Gastrocnemius medialis (tissue), 4 donors: ENCODE data around the gene SDR42E1. TPM values are rescaled to one million over a fixed set of nuclear protein-coding genes. Genes with fewer than 3 reads are reported as not detected.

Experiments used
- ATAC-seq, 2 donors: fragments of 150-250 bp; one replicate each; pipeline ENCODE4 v1.9.1; 2016
- DNase-seq, 2 donors: peaks; one replicate each; pipeline ENCODE4 v3.0.0-alpha.2; 2019
- H3K27ac ChIP-seq, 4 donors: fragments of 200-600 bp; sonication (generic); 1 replicate in 1 of 4; 2 replicates in 3 of 4; pipeline ENCODE4 v1.5.1; 2016 to 2018; ENCODE audit warnings: mild to moderate bottlenecking in 2 of 4, moderate library complexity in 1 of 4
- H3K27me3 ChIP-seq, 3 donors: fragments of 200-600 bp; sonication (generic) in 2 of 3; 1 replicate in 1 of 3; 2 replicates in 2 of 3; pipeline versions ENCODE4 v1.5.1 to v1.6.0; 2016 to 2019; ENCODE audit warnings: mild to moderate bottlenecking in 1 of 3, moderate library complexity in 1 of 3
- H3K36me3 ChIP-seq, 2 donors: fragments of 200-600 bp; sonication (generic) in 1 of 2; one replicate each; pipeline ENCODE4 v1.5.1; 2017 to 2018
- H3K4me1 ChIP-seq, 2 donors: fragments of 200-600 bp; sonication (generic) in 1 of 2; one replicate each; pipeline ENCODE4 v1.5.1; 2016 to 2017; ENCODE audit warnings: mild to moderate bottlenecking in 2 of 2
- H3K4me3 ChIP-seq, 4 donors: fragments of 200-600 bp; sonication (generic) in 3 of 4; 1 replicate in 1 of 4; 2 replicates in 3 of 4; pipeline ENCODE4 v1.5.1; 2016 to 2019; ENCODE audit warnings: mild to moderate bottlenecking in 2 of 4
- H3K9me3 ChIP-seq, 3 donors: fragments of 200-600 bp; sonication (generic) in 2 of 3; 1 replicate in 1 of 3; 2 replicates in 2 of 3; pipeline ENCODE4 v1.5.1; 2016 to 2019
- POLR2A ChIP-seq, 2 donors: fragments of 450-650 bp; IDR thresholded peaks; one replicate each; pipeline ENCODE4 v1.6.1; 2017; ENCODE audit warnings: antibody characterized with exemption in 2 of 2, mild to moderate bottlenecking in 2 of 2, moderate library complexity in 2 of 2
- in situ Hi-C, 4 donors: fragments of 200-750 bp; cut with MboI; loops; one replicate each; pipeline versions ENCODE4 v1.15.0 to v1.8.0; 2017; ENCODE audit warnings: low sequenced_read_pairs in 4 of 4
- intact Hi-C: fragments of 100-400 bp; cut with DNase I; formaldehyde crosslinking; loops from one replicate; pipeline ENCODE4 v1.15.1; 2023; ENCODE audit warnings: low total_unique reads
- total RNA-seq, 4 donors: library from RNA; depleted of rRNA; stranded (reverse); fragments of >200 nt; gene quantifications; one replicate each; pipeline versions ENCODE4 v1.1.0 to v1.2.3, GENCODE V29; 2016
- TF ChIP-seq, protein P1 (sequence below), 5 experiments: fragments of 450-650 bp in 3 of 5; fragments of 200-600 bp in 2 of 5; sonication (generic) in 2 of 5; IDR thresholded peaks in 4 of 5; conservative IDR thresholded peaks in 1 of 5; 1 replicate in 4 of 5; 2 replicates in 1 of 5; pipeline ENCODE4 v1.5.1; 2016 to 2019; ENCODE audit warnings: antibody characterized with exemption in 5 of 5, mild to moderate bottlenecking in 3 of 5, moderate library complexity in 3 of 5

The SDR42E1 gene
- total RNA-seq, 4 donors from 2014 or later: 0.02 TPM; not detected in 3

- intact Hi-C loops (no loop called here), in situ Hi-C loops (no loop called here)
- no peaks in the 10 kb centered on the region for H3K36me3 ChIP-seq
- TF ChIP-seq, protein P1, sequence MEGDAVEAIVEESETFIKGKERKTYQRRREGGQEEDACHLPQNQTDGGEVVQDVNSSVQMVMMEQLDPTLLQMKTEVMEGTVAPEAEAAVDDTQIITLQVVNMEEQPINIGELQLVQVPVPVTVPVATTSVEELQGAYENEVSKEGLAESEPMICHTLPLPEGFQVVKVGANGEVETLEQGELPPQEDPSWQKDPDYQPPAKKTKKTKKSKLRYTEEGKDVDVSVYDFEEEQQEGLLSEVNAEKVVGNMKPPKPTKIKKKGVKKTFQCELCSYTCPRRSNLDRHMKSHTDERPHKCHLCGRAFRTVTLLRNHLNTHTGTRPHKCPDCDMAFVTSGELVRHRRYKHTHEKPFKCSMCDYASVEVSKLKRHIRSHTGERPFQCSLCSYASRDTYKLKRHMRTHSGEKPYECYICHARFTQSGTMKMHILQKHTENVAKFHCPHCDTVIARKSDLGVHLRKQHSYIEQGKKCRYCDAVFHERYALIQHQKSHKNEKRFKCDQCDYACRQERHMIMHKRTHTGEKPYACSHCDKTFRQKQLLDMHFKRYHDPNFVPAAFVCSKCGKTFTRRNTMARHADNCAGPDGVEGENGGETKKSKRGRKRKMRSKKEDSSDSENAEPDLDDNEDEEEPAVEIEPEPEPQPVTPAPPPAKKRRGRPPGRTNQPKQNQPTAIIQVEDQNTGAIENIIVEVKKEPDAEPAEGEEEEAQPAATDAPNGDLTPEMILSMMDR (IDR thresholded peaks at IDR 0.05 in 4 of 5, conservative IDR thresholded peaks at IDR 0.05 in 1 of 5): no peak
- TF ChIP-seq POLR2A (IDR thresholded peaks at IDR 0.05): no peak
- no peaks in the 10 kb centered on the region for H3K27me3 ChIP-seq
- ATAC-seq (no peak), DNase-seq (no peak)
- no peak overlapping the region for H3K4me3 ChIP-seq
- H3K4me1 ChIP-seq: no peaks in the 10 kb centered on the region
- H3K9me3 ChIP-seq: no peaks in the 10 kb centered on the region
- no peak overlapping the region for H3K27ac ChIP-seq
These were observed 35.6 kb downstream of the SDR42E1 start for GRCh38 chr16:81975637-81976036.

- no peak overlapping the region for H3K27ac ChIP-seq
- TF ChIP-seq, protein P1 (IDR thresholded peaks at IDR 0.05 in 4 of 5, conservative IDR thresholded peaks at IDR 0.05 in 1 of 5): no peak
- TF ChIP-seq POLR2A (IDR thresholded peaks at IDR 0.05): no peak
- no peaks in the 10 kb centered on the region for H3K4me1 ChIP-seq
- DNase-seq (no peak), ATAC-seq (no peak)
- no peaks in the 10 kb centered on the region for H3K9me3 ChIP-seq
- no peaks in the 10 kb centered on the region for H3K36me3 ChIP-seq
- H3K27me3 ChIP-seq: no peaks in the 10 kb centered on the region
- in situ Hi-C loops (no loop called here), intact Hi-C loops (no loop called here)
- H3K4me3 ChIP-seq: no peak overlapping the region
These were observed 37.5 kb downstream of the SDR42E1 start for GRCh38 chr16:81973737-81974136.

DNA sequence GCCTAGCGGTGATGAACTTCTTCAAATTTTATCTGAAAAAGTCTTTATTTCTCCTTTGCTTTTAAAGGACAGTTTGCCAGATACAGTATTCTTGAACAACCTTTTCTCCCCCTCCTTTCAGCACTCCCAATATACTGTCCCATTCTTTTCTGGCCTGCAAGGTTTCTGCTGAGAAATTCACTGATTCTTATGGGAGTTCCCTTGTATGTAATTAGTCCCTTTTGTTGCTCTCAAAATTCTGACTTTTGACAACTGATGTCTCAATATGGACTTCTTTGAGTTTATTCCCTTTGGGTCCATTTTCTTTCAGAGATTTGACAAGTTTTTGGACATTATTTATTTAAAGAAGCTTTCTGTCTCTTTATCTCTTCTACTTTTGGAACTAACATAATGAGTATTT lies 39.4 kb downstream of the SDR42E1 start:
- DNase-seq (no peak), ATAC-seq (no peak)
- in situ Hi-C loops: no loop called here

DNA sequence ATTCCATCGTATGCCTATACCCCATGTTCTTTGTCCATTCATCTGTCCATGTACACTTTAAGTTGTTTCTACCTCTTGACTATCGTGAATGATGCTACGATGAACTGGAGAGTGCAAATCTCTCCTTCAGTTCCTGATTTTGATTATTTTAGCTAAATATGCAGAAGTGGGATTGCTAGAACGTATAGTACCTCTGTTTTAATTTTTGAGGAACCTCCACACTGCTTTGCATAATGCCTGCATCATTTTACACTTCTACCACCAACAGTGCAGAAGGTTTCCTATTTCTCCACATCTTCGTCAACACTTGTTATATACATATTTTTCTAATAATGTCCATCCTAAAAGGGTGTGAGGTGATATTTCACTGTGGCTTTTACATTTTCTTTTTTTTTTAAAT lies 43.9 kb downstream of the SDR42E1 start:
- intact Hi-C loops (no loop called here), in situ Hi-C loops (no loop called here)
- Histone ChIP-seq H3K9me3 (no peaks in the 10 kb centered on the region), H3K4me1 (no peaks in the 10 kb centered on the region), H3K27me3 (no peaks in the 10 kb centered on the region), H3K36me3 (no peaks in the 10 kb centered on the region), H3K27ac (no peak overlapping the region), H3K4me3 (no peak overlapping the region)
- ATAC-seq (no peak), DNase-seq (no peak)
- TF ChIP-seq POLR2A (IDR thresholded peaks at IDR 0.05): no peak
- TF ChIP-seq, protein P1 (IDR thresholded peaks at IDR 0.05 in 4 of 5, conservative IDR thresholded peaks at IDR 0.05 in 1 of 5): no peak

More for the DNA sequence above, 39.4 kb downstream of the SDR42E1 start:
- intact Hi-C loops: no loop called here
- Histone ChIP-seq H3K9me3 (no peaks in the 10 kb centered on the region), H3K27ac (no peak overlapping the region), H3K27me3 (no peaks in the 10 kb centered on the region), H3K4me1 (no peaks in the 10 kb centered on the region), H3K36me3 (no peaks in the 10 kb centered on the region), H3K4me3 (no peak overlapping the region)
- TF ChIP-seq POLR2A (IDR thresholded peaks at IDR 0.05): no peak
- TF ChIP-seq, protein P1 (IDR thresholded peaks at IDR 0.05 in 4 of 5, conservative IDR thresholded peaks at IDR 0.05 in 1 of 5): no peak

- in situ Hi-C loops: no loop called here
- intact Hi-C loops: no loop called here
- ATAC-seq (no peak), DNase-seq (no peak)
- H3K36me3 ChIP-seq: no peaks in the 10 kb centered on the region
- TF ChIP-seq, protein P1 (IDR thresholded peaks at IDR 0.05 in 4 of 5, conservative IDR thresholded peaks at IDR 0.05 in 1 of 5): no peak
- TF ChIP-seq POLR2A (IDR thresholded peaks at IDR 0.05): no peak
- peaks cover 0 to 3% (median 0%) of the 10 kb centered on the region in 3 donors for H3K27me3 ChIP-seq
- no peaks in the 10 kb centered on the region for H3K4me1 ChIP-seq
- H3K4me3 ChIP-seq: no peak overlapping the region
- H3K27ac ChIP-seq: no peak overlapping the region
- H3K9me3 ChIP-seq: no peaks in the 10 kb centered on the region
These were observed 46.5 kb downstream of the SDR42E1 start for GRCh38 chr16:81964808-81965207.
